Epithelial cell of esophagus (primary cell): Measurements from ENCODE around the gene TSHZ1.

Experiments
- DNase-seq: peaks from one replicate; pipeline ENCODE4 v3.0.0; 2010; ENCODE audit warnings: low read depth
- H3K4me3 ChIP-seq: 2 replicates; pipeline ENCODE4 v1.5.1; 2011; ENCODE audit warnings: mild to moderate bottlenecking, low read length, control low read depth
- CTCF ChIP-seq: IDR thresholded peaks from 2 replicates; pipeline ENCODE4 v1.5.1; 2011; ENCODE audit warnings: low read depth, mild to moderate bottlenecking, low read length, control low read depth, inconsistent platforms; ENCODE audit not compliant: insufficient read depth; ENCODE audit errors: missing control alignments

Gene TSHZ1

GRCh38 chr18:75221897-75222296, 11.3 kb downstream of the TSHZ1 start:
- no peak overlapping the region for H3K4me3 ChIP-seq
- TF ChIP-seq CTCF, result no peak
- DNase-seq, result no peak

DNA sequence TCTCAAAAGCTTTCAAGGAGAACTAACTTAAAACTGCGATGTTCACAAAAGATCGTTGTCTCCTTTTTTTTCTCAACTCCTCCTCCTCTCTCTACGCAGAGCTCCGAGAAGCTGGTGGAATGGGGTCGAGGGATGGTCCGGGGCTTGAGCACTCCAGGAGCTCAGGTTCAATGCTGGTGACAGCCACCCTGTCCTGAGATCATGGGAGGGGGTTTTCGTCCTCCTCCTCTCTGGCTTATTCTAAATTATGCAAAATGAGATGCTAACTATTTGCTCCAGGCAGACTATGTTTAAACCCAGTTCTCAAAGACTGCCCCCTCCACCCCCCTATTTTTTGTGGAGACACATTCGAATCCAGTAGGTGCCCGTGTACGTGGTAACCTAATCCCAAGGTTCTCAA, 11.8 kb downstream of the TSHZ1 start:
- no peak for TF ChIP-seq CTCF
- DNase-seq, result no peak
- H3K4me3 ChIP-seq, result no peak overlapping the region

DNA sequence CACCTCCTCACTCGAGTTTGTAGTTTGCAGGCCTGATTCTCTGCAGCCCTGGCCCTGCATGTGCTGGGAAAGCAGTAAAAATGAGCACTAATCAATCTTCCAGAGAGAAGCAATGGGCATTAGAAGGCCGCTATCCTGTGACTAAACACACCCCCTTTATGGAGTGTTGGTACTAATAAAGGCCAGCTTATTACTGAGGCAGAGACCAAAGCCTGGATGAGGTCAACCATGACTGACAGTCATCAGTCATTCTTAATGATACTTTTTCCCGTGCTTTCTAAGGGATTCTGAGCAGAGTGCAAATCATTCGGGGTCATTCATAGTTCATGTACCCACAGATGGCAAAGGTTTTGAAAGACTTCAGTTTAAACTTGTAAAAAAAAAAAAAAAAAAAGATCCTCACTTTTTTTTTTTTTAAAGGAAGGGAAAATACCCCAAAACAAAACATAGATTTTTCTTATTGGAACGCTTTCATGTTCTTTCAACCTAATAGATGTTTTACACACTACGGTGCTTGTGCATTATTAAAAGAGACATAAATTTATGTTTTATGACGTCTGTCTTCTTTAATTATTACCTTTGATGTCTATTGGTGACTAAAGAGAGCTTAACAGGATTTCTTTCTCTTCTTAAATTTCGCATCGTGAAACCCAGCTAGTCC, 13.2 kb downstream of the TSHZ1 start:
- no peak overlapping the region for H3K4me3 ChIP-seq
- DNase-seq, result no peak
- TF ChIP-seq CTCF, result no peak

- peak; percentile 9 for DNase-seq
- no peak for TF ChIP-seq CTCF
- no peak overlapping the region for H3K4me3 ChIP-seq
Observed at GRCh38 chr18:75226286-75226955, 15.8 kb downstream of the TSHZ1 start.

- no peak for TF ChIP-seq CTCF
- no peak for DNase-seq
Observed at GRCh38 chr18:75226956-75227316, 16.3 kb downstream of the TSHZ1 start.

DNA sequence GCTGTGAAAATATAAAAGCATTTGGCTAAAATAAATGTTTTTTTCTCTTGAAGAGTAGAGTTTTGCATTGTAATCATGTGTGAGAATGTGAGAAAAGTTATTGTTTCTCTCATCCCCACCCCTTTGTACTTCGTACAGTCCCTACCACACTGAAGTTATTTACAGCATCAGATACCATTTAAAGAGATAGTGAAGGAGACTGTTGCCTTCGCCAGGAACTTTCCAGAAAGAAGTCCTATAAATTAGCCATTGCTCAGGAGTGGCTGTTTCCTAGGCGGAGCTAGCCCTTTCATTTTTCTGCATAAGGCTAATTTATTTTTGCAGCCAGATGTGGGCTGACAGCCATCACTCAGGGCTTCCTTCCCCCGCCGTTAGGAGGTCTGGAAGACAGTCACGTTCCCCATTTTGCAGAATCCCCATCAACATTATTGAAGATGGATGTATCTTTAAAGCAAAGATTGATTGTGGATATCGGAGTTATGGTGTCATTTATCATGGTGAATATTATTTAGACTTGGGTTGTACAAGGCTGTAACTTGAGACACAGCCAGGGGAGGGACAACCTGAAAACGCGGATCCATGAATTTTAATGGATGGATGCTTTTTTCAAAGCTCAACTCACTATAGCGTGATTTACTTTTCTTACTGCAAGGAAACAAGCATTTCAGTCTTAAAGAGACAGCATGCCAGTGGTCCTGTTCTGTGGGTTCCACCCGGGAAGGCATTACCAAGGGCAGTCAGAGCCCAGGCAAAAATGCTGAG, 17.1 kb downstream of the TSHZ1 start:
- no peak for TF ChIP-seq CTCF
- no peak overlapping the region for H3K4me3 ChIP-seq

More at GRCh38 chr18:75226956-75227316, 16.3 kb downstream of the TSHZ1 start:
- no peak overlapping the region for H3K4me3 ChIP-seq

More for the DNA sequence above, 17.1 kb downstream of the TSHZ1 start:
- DNase-seq, result no peak
